GM19099 (cell line): ENCODE results near the gene MET.

Source experiments
- POLR2A ChIP-seq: IDR thresholded peaks from 3 replicates; pipeline ENCODE4 v1.6.1; 2011; ENCODE audit warnings: low read depth; ENCODE audit not compliant: insufficient read length; ENCODE audit errors: extremely low read depth

The MET gene

DNA sequence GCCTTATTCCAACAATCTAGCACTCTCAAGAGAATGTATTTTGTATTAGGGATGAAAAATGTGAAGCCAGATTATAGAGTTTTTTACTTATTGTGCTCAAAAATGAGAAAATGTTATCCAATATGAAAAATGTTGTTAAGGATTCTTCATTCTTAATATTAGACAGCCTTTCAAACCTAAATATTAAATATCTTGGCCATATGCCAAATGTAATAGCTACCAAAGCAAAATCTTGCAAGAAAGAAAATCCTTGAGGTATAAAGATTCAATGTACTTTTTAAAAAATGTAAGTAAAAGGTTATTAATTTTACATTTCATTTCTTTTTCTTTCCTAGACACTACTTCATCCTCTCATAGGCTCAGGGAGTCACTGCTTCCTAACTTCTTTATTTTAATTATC is 33.4 kb downstream of the MET start:
- TF ChIP-seq POLR2A, result no peak

DNA sequence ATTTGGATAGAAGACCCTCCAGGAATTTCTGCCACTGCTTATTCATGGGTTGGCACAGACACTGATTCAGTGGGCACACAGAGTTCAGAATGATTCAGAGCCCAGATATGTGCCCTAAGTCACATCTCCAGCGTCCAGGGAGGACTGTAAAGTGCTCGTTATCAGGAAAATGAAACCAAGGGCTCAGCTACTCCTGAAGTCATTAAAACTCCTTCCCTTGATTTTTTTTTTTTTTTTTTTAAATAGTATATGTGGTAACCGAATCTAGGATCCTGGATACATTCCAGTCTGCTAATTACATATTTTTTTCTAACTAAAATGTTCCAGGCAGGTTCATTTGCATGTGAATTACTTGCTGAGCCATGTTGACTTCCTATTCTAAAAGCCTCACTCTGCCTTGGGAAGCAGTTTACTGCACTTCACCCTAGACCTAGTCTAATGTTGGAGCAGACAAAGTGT is 34.7 kb downstream of the MET start:
- TF ChIP-seq POLR2A, result no peak

DNA sequence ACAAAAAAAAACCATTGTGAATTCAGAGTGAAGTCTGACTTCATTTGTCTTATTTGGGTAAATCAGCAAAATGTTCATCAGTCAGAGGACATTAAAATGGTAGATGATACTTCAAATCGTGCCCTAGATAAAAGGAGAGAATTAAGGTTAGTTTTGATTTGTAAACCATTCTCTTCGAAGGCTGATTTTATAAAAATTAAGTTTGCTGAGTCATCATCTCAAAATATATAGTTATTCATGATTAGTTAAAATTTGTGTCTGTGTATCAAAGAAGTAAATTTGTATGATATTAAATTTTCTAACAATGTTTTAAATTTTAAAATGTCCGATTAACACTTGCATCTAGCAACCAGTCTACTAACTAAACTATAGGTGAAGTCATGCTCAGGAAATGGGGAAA is 35.3 kb downstream of the MET start:
- TF ChIP-seq POLR2A, result no peak

DNA sequence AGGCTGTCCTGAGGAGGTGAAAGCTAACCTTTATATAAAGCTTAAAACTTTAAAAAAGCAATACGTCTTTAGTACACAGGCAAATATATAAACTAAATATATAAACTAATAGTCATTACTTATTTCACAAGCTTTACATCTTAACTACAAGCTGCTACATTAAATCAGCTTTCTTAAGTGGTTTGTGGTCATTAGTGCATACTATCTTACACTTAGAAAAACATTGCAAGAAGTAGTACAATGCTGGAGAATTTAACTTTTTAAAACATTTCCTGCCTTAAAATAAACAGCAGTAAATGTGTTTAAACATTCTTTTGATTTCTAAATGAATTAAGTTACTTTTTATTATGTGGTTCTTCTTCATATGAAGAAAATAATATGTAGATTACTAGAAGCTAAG is 36.3 kb downstream of the MET start:
- TF ChIP-seq POLR2A, result no peak

DNA sequence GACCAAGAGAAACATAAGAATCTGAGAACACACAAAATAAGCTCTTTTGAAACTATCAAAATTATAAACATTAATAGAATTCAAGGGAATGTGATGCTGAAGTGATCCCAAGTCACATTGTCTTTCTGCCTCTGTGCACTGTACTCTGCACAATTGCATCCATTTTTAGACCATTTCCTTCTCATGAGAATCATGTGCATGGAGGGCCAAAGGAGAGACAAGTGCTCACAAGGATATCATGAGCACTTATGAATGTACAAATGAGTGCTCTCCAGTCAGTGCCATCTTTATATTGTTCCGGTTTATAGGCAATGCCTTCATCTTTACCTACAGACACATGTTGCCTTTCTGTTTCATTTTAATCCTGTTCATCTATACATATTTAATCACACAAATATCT is 36.9 kb downstream of the MET start:
- TF ChIP-seq POLR2A, result no peak

DNA sequence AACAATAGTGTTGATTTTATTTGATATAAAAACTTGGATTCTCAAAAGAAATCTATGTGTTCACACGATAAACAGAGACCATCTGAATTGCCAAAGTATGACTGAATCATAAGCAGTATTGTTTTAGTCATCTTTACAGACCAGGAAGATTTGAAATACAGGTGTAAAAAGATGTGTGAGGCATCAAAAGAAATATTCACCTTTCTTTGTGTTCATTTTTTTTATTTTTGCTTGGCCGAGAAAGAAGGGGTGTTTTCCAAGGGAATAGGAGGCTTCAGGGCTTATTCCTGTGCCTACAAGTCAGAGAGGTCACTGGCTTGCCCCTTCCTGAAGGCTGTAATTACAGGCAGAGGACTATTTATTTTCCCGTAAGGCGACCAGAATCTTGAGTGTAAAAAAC is 37.3 kb downstream of the MET start:
- TF ChIP-seq POLR2A, result no peak

DNA sequence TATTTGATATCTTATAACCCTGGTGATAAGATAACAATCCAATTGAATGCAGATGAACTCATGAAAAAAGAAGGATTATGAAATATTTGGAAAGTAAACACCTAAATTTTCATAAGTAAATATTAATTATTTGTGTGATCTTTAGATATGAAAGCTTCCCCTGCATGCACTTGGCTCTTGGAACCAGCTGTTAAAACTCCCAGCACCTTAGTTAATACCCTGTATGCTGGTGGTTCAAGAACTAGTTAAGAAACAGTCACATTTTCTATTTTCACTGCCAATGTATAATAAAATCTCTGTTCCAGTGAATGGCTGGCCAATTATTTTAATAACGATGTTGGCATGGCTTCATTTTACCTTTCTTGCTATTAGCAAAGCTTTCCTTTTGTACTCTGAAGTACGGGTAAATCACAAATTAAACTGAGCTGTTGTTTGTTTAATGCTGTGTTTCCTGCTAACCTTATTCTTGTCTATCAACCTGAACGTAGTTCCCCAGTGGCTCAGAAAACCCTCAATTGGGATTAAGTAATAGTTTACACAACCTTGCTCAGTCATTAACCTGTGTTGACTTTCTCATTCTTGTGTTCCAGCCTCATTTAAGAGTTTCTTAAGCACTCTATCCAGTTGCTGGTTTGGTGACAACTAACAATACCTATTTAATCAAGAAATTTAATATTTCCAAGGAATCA is 38.9 kb downstream of the MET start:
- TF ChIP-seq POLR2A, result no peak

DNA sequence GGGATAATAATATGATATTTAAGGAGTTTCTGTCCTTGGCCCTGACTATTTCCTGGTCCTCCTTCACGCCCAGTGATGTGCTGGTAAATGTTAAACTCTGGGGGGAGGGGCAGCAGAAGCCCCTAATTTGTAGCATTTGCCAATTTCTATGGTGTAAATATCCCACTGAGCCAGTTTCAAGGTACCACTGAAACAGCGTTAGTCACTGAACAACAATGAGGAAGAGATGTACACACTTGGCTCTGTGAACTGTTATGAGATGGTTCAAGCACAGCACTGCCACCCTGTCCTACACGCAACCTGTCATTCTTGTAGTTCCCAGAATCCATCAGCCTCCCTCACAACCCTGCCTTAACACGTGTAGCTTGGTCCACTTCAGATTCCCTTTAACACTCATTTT is 39.8 kb downstream of the MET start:
- no peak for TF ChIP-seq POLR2A

DNA sequence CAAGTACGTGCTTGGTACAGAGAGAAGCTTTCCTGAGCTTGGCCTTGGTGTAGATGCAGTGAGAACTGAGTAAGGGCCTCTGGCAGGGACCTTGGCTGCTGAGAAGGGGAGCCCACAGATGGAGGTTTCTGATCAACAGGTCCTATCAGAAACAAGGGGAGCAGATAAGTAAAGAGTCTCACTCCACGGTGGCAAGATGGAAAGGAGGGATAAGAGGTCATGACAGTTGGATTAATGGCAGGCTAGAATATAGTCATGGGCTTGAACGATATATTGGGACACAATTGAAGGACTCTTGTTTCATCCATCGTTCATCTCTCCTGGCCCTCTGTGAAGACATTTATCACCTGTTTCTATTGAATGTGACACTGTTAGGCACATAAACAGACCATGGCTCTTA is 41.5 kb downstream of the MET start:
- TF ChIP-seq POLR2A, result no peak

DNA sequence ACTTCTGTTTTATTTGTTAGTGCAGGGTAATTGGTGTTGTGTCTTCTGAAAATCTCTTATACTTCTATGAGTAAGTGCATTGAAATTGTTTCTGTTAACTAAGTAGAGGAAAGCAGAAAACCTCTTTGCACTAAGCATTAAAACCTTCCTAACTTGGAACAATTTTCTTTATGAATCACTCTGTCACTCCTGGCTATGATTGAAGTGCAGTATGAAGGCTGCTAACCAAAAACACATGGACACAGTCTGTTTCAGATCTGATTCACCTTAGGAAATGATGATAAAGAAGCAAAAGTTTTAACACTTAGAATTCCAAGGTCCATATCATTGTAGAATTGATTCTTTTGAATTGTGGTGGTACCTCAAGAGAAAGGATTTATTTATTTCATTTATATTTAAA is 41.9 kb downstream of the MET start:
- TF ChIP-seq POLR2A, result no peak

DNA sequence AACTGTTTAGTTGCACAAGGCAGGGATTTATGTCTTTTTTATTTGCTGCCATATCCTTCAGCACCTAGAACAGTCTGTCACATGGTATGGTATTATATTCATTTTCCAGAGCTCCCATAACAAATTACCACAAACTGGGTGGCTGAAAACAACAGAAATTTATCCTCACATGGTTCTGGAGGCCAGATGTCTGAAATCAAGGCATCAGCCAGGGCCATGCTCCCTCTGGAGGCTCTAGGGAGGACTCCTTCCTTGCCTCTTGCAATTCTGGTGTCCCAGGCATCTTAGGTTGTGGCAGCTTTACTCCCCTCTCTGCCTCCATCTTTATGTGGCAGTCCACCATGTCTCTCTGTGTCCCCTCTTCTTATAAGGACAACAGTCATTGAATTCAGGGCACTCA is 43.1 kb downstream of the MET start:
- no peak for TF ChIP-seq POLR2A

DNA sequence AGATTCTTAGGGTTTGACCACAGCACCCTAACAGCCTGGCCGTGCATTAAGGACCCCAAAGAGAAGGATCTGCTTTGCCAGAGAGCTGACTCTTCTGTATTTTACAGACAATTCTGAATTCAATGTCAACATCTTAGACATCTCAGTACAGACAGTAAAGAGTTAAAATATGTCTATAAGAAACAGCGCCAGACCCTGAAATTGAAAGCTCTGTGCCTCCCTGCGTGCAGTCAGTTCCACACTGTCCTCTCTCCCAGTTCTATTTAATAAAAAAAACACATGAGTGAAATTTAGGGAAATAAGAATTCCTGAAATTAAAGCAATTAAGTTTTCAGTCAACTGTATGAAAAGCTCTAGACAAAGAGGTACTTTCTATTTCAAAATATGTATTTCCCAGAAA is 45.1 kb downstream of the MET start:
- TF ChIP-seq POLR2A, result no peak

DNA sequence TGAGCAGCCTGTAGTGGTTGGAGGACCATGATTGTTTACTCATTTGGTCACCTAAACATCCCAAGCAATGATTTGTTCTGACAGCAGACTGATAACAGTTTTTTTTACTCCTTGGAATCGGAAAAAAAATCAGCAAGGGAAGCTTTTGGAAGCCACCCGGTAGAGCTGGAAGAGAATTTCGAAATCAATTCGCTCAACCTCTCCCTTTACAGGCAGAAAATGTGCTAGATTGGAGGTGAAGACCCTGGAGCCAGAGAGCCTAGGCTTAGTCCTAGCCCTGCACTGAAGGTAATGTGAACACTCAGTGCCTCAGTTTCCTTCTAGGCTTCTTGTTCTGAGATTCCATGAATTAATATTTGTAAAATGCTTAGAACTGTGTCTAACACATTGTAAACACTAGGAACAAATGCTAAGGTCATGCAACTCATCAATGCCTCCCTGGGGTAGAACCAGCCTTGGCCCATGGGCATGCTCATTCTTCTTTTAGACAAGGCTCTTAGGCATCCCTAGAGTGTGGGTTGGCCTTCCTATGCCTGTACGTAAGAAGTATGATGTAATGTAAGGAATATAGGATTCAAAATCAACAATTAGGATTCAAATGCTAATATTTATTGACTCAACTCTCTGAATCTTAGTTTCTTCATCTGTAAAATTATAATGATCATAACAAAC is 52.7 kb downstream of the MET start:
- no peak for TF ChIP-seq POLR2A

DNA sequence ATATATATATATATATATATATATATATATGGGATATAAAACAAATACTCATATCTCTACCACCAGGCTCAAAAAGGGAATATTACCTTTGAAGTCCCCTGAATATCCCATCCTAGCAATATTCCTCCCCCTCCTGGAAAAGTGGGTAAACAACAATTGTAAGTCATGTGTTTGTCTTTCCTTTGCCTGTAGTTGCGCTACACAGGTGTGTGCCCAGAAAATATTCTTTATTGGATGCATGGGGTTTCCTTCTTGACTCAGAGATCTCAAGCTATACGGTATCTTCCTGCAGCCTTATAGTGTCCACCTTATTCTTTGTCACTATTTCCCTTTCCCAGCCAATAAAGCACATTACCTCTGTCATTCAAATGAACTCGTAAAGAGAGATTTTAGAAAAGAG is 54.2 kb downstream of the MET start:
- TF ChIP-seq POLR2A, result no peak

DNA sequence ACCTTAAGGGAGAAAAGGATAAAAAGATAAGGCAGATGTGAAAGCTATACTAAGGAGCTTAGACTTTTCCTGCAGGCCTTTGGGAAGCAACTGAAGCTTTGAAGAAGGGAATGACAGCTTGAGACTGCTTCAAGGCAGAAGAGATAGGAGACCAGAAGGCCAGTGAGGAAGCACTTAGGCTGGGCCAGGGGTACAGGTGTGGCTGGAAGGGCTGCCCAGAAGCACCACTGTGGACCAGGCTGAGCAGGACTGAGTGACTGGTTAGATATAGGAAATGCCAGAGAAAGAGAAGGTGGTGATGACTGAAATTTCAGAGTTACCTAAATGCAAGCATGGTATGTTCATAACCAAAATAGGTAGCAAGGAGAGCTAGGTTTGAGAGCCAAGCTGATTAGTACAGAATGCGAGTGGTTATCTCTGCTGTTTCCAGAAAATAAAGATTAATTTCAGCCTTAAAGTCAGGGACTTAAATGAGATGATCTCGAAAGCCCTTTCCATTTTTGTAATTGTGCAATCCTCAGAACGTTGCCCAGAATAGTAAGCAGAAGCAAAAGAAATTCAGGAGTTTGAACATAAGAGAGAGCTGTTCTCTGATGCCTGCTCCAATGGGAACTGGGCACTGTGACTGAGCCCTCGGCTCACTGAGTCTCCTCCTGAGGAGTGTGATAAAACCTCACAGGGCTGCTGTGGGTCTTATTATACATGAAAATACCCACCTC is 54.9 kb downstream of the MET start:
- no peak for TF ChIP-seq POLR2A

DNA sequence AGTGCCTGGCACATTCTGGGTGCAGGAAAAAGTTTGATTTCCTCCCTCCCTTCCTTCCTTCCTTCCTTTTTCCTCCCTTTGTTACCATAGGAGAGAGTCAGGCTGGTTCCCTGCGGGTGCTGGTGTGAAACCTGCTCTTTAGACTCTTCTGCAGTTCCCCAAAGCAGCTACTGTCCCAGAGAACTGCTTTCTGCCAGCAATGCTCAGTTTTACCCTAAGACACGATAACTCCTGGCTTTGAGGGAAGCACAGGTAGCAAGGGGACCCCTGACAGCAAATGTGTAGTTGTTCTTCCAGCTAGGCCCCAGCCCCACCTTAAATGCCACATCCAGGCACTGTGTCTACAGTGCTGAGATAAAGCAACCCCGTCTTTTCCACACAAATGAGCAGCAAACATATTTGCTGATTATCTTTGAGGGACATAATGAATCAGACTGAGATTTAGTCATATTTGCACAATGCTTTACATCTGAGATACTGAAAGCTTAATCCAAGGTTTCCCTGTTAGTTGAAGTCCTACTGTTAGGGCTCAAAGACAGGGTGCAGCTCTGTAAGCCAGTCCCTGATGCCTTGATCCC is 55.5 kb downstream of the MET start:
- no peak for TF ChIP-seq POLR2A
